Natural killer cell (primary cell): ENCODE data around the gene CBR4. TPM values are rescaled to one million over a fixed set of nuclear protein-coding genes. Genes with fewer than 3 reads are reported as not detected.

Experiments
- ATAC-seq, 3 donors: fragments of 150-1000 bp in 2 of 3; fragments of 200-7000 bp in 1 of 3; cut with Tn5 transposase; 1 replicate in 1 of 3; 2 replicates in 2 of 3; pipeline ENCODE4 v1.10.0; 2021; ENCODE audit warnings: mild to moderate bottlenecking in 2 of 3, moderate library complexity in 2 of 3
- DNase-seq, 2 donors: peaks; one replicate each; pipeline versions ENCODE4 v3.0.0 to v3.0.0-alpha.2; 2013 to 2021; ENCODE audit warnings: mixed read lengths in 1 of 2
- H3K27ac ChIP-seq: one replicate; pipeline ENCODE4 v1.5.1; 2013; ENCODE audit warnings: mild to moderate bottlenecking, low read length
- H3K27me3 ChIP-seq: one replicate; pipeline ENCODE4 v1.6.1; 2013; ENCODE audit warnings: low read length; ENCODE audit not compliant: control insufficient read depth, insufficient read depth
- H3K36me3 ChIP-seq: one replicate; pipeline ENCODE4 v1.6.1; 2013; ENCODE audit warnings: low read length; ENCODE audit not compliant: control insufficient read depth, insufficient read depth
- H3K4me1 ChIP-seq: one replicate; pipeline ENCODE4 v1.6.1; 2013; ENCODE audit warnings: low read length; ENCODE audit not compliant: control insufficient read depth, insufficient read depth
- H3K4me3 ChIP-seq: one replicate; pipeline ENCODE4 v1.5.1; 2013; ENCODE audit warnings: low read length
- H3K9me3 ChIP-seq: one replicate; pipeline ENCODE4 v1.6.1; 2013; ENCODE audit warnings: low read length; ENCODE audit not compliant: control insufficient read depth, insufficient read depth
- H3K27ac Mint-ChIP-seq, 2 donors: one replicate each; pipeline ENCODE4 v1.8.0; 2022; ENCODE audit warnings: mild to moderate bottlenecking in 2 of 2, mixed read lengths in 2 of 2, moderate library complexity in 1 of 2
- H3K27me3 Mint-ChIP-seq, 2 donors: one replicate each; pipeline ENCODE4 v1.8.0; 2022; ENCODE audit warnings: low read depth in 2 of 2, mixed read lengths in 2 of 2
- H3K36me3 Mint-ChIP-seq: one replicate; pipeline ENCODE4 v1.8.0; 2022; ENCODE audit warnings: mixed read lengths
- H3K4me1 Mint-ChIP-seq, 2 donors: one replicate each; pipeline ENCODE4 v1.8.0; 2022; ENCODE audit warnings: mixed read lengths in 2 of 2
- H3K4me3 Mint-ChIP-seq: one replicate; pipeline ENCODE4 v1.8.0; 2022; ENCODE audit warnings: mild to moderate bottlenecking, moderate library complexity, mixed read lengths
- H3K9me3 Mint-ChIP-seq, 2 donors: one replicate each; pipeline ENCODE4 v1.8.0; 2022; ENCODE audit warnings: mixed read lengths in 2 of 2
- CTCF ChIP-seq: fragments of 200-600 bp; IDR thresholded peaks from one replicate; pipeline ENCODE4 v1.8.0; 2022; ENCODE audit warnings: antibody characterized with exemption
- WGBS: methylation state at CpG from one replicate; pipeline ENCODE4 v1.1.7; 2013; ENCODE audit warnings: missing lambda C conversion rate; ENCODE audit not compliant: insufficient coverage; 5-methylcytosine and 5-hydroxymethylcytosine counted together
- intact Hi-C: fragments of 100-400 bp; cut with micrococcal nuclease; formaldehyde crosslinking; loops from one replicate; pipeline ENCODE4 v1.14.2; 2022
- total RNA-seq, 4 donors: library from RNA; stranded (reverse); fragments of 120-200 nt in 1 of 4; gene quantifications; one replicate each; pipeline versions ENCODE4 v1.2.3 to v1.2.4, GENCODE V29; 2013 to 2022

CBR4 gene
- total RNA-seq: 10 to 100 TPM; 17.2 to 28.1 (median 20.3) TPM
- total RNA-seq (2013): 44.9 TPM

GRCh38 chr4:169010125-169011023, at the start of gene CBR4:
Gene CBR4 (minus strand): TSS chr4:169010255. CDS start chr4:169010089, 166 bp downstream.
- Mint-ChIP-seq H3K27me3 (no peaks in the 10 kb centered on the region), H3K9me3 (no peaks in the 10 kb centered on the region), H3K4me3 (peak within 1 kb of the TSS; percentile 88), H3K4me1 (peaks cover 56 to 59% of the 10 kb centered on the region in 2 donors), H3K36me3 (no peaks in the 10 kb centered on the region), H3K27ac (peak within 1 kb of the TSS; percentile 93 to 99)
- under 1% methylated on average over 54 of the region's 54 CpGs for WGBS
- peak; percentile 90 to 99 for DNase-seq
- no peaks in the 10 kb centered on the region for H3K27me3 ChIP-seq
- peaks cover 24% of the 10 kb centered on the region for H3K4me1 ChIP-seq
- intact Hi-C loops: loop anchor here (1.0 to 10.0 kb wide), 5 partner anchors 88 to 744 kb away; partner anchors contain the start of genes DDX60L, HPF1 and NEK1
- peak; percentile 2 for TF ChIP-seq CTCF
- peak; percentile 94 to 98 (median 94) for ATAC-seq
- peaks cover 7% of the 10 kb centered on the region for H3K36me3 ChIP-seq
- peak within 1 kb of the TSS; percentile 98 for H3K27ac ChIP-seq
- H3K4me3 ChIP-seq: peak within 1 kb of the TSS; percentile 93
- no peaks in the 10 kb centered on the region for H3K9me3 ChIP-seq

- H3K27me3 Mint-ChIP-seq: no peaks in the 10 kb centered on the region
- Histone ChIP-seq H3K27me3 (no peaks in the 10 kb centered on the region), H3K9me3 (no peaks in the 10 kb centered on the region), H3K36me3 (no peaks in the 10 kb centered on the region), H3K27ac (no peak overlapping the region), H3K4me1 (no peaks in the 10 kb centered on the region), H3K4me3 (no peak overlapping the region)
- WGBS: 68% methylated on average over 21 of the region's 22 CpGs
- H3K4me1 Mint-ChIP-seq: peaks cover 5 to 15% of the 10 kb centered on the region in 2 donors
- intact Hi-C loops: no loop called here
- no peak overlapping the region for H3K4me3 Mint-ChIP-seq
- H3K27ac Mint-ChIP-seq: peak overlapping the region in 1 of 2 donors; percentile 40
- ATAC-seq: no peak
- no peak for DNase-seq
- H3K36me3 Mint-ChIP-seq: no peaks in the 10 kb centered on the region
- H3K9me3 Mint-ChIP-seq: no peaks in the 10 kb centered on the region
- no peak for TF ChIP-seq CTCF
Measured at GRCh38 chr4:169059306-169060211, 49.5 kb upstream of the CBR4 start.

DNA sequence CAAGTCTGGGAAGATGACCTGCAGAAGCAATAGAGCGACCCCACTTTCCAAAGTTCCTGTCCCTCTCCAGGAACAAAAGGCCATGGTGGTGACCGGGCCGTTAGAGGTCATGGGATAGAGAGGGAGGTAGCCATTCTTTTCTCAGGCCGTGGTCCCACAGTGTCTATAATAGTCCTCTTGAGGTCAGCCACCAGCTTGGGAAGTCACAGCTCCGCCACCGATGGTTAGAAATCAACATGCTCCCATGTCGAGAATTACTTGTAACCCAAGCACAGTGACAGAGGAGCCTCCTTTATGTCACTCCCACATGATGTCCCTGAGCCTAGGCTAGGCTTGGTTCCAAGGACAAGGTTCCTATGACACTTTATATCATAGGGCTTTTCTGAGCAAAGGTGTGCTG, 48.3 kb upstream of the CBR4 start:
- no peak overlapping the region for H3K4me3 ChIP-seq
- ATAC-seq (no peak), DNase-seq (no peak)
- H3K4me1 ChIP-seq: no peaks in the 10 kb centered on the region
- no peaks in the 10 kb centered on the region for H3K36me3 ChIP-seq
- H3K27ac ChIP-seq: no peak overlapping the region
- 88% methylated on average over 7 of the region's 7 CpGs for WGBS
- Mint-ChIP-seq H3K27ac (no peak overlapping the region), H3K4me3 (no peak overlapping the region), H3K27me3 (peaks cover 0 to 2% of the 10 kb centered on the region in 2 donors), H3K9me3 (no peaks in the 10 kb centered on the region), H3K36me3 (no peaks in the 10 kb centered on the region), H3K4me1 (peaks cover 5 to 15% of the 10 kb centered on the region in 2 donors)
- no peak for TF ChIP-seq CTCF
- no peaks in the 10 kb centered on the region for H3K9me3 ChIP-seq
- intact Hi-C loops: no loop called here
- H3K27me3 ChIP-seq: no peaks in the 10 kb centered on the region
